NT2/D1 (cell line): ENCODE results near the gene PAX2.

Source experiments
- YY1 ChIP-seq: IDR thresholded peaks from 2 replicates; pipeline ENCODE4 v1.6.1; 2011; ENCODE audit not compliant: insufficient read length, insufficient read depth
- ZNF274 ChIP-seq: IDR thresholded peaks from 2 replicates; pipeline ENCODE4 v1.6.1; 2011; ENCODE audit warnings: mild to moderate bottlenecking, low read depth, low read length

DNA sequence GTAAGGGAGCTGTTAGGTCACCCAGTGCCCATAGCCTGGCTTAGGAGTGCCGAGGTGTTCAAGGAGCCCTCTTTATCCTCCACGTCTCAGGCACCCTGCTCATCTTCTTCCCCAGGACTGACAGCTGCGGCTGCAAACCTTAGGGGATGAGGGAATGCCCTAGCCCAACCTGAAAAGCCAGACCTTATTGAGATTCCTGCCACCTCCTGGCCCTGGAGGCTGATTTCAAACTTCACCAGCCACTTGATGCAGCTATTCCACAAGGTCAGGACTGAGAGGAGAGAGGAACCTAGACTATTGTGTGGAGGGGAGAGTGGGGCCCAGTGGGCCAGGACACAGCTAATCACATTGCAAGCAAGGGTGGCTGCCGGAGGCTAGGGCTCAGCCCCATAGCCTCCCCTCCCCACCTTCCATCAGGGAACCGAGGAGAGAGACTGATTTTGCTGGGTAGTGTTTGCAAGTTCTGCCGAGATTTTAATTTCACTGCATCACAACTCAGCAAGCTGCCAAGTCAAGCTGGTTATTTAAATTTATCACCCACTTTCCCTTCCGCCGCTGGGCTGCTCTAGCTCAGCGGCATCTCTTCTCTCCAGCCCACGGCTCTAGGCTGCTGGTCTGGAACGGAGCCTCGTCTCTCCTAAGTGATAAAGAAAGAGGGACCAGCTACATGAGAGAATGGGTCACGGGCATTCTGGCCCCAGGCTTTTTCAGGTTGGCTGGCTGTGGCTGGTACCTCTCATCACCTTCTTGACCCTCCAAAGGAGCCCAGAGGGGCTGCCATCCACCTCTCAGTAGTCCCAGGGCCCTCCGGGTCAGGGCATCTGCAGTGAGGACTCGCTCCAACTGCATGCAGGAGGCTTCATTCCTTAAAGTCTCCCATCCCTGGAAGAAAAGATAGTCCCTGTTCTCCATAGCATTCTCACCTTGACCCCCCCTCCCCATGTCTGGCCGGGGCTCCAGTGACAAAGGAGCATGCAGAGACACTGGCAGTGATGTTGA is 66.7 kb downstream of the PAX2 start:
- TF ChIP-seq YY1: no peak
- TF ChIP-seq ZNF274: no peak
